ENCODE measurements around the gene SPTBN1. TPM values are rescaled to one million over a fixed set of nuclear protein-coding genes. Genes with fewer than 3 reads are reported as not detected.

SPTBN1 gene
- total and polyA plus RNA-seq, 2 of the 4 experiments (the other 2 are of a cell fraction) = 49.1 to 241 TPM

DNA sequence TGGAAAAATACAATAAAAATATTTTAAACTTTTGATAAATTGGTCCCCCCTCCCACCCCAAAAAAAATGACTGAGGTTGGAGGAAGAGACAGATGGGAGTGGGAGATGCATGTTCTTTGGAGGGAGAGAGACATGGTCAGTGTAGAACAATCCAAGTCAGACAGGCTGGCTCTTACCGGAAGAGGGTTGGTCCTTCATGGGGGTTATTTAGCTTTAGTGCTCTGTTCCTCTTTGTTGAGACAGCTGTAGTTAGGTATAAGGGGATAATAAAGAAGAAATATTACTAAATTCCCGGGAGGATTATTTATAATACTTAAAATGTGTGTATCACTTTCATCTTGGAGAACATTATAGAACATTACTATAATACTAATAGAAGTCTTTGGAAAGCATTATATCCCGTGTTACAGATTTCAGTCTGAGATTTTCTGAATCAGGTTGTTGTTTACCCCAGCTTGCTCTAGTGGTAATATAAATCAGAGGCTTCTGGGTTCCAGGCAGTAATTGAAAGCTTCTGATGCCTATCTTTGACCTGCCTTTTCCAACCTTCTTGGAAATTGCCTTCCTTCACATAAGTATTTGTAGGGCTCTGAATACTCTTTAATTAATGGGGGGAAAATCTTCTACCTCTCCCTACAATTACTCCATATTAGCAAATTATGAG is 87.7 kb downstream of the SPTBN1 start:
- ATAC-seq (ENCODE audit: low read depth) = no peak
- no peak overlapping the region for H3K23ac ChIP-seq (ENCODE audit: low read depth, low read length)
- H2BK5ac ChIP-seq (ENCODE audit: low read depth, low read length, poor library complexity, severe bottlenecking) = no peak overlapping the region
- H4K8ac ChIP-seq (ENCODE audit: low read depth in 2 of 2, low read length in 2 of 2) = no peak overlapping the region
- H3K4me1 ChIP-seq (ENCODE audit: control insufficient read depth, insufficient read depth, low read length) = peaks cover 5% of the 10 kb centered on the region
- dilution Hi-C loops (cut with HindIII; ENCODE audit: low sequenced_read_pairs, unreplicated experiment) (no loop called here), intact Hi-C loops (cut with micrococcal nuclease) (no loop called here), in situ Hi-C loops (cut with MboI; ENCODE audit: low sequenced_read_pairs) (no loop called here)
- H3K4me2 ChIP-seq (ENCODE audit: low read depth, low read length) = no peak overlapping the region
- no peak overlapping the region for H4K5ac ChIP-seq (ENCODE audit: low read depth, low read length)
- H2BK15ac ChIP-seq (ENCODE audit: low read depth, low read length) = no peak overlapping the region
- no peak for DNase-seq
- no peaks in the 10 kb centered on the region for H3K27me3 ChIP-seq (ENCODE audit: control insufficient read depth, insufficient read depth, low read length)
- no peaks in the 10 kb centered on the region for H3K9me3 ChIP-seq (ENCODE audit: control insufficient read depth, insufficient read depth, low read length)
- H3K36me3 ChIP-seq (ENCODE audit: control insufficient read depth, insufficient read depth, low read length) = no peaks in the 10 kb centered on the region
- POLR2A ChIA-PET (ENCODE audit: unreplicated experiment) = no interaction called here
- H3K4me3 ChIP-seq (ENCODE audit: insufficient read depth, low read depth, low read length) = no peak overlapping the region
- no peak overlapping the region for H3K9ac ChIP-seq (ENCODE audit: low read depth, low read length)
- TF ChIP-seq CEBPB (IDR thresholded peaks at IDR 0.05; ENCODE audit: low read depth, low read length) (no peak), FOS (IDR thresholded peaks at IDR 0.05; ENCODE audit: low read depth, low read length) (no peak), CHD1 (IDR thresholded peaks at IDR 0.05; ENCODE audit: low read depth, low read length) (no peak), MAFK (IDR thresholded peaks at IDR 0.05; ENCODE audit: low read depth, low read length) (no peak), RFX5 (IDR thresholded peaks at IDR 0.05; ENCODE audit: low read depth, low read length) (no peak), USF2 (IDR thresholded peaks at IDR 0.05; ENCODE audit: low read depth, low read length) (no peak), SMC3 (IDR thresholded peaks at IDR 0.05; ENCODE audit: low read depth, low read length) (no peak), POLR2A (IDR thresholded peaks at IDR 0.05; ENCODE audit: low read depth, low read length) (no peak), BHLHE40 (IDR thresholded peaks at IDR 0.05; ENCODE audit: low read depth, low read length) (no peak), RAD21 (IDR thresholded peaks at IDR 0.05; ENCODE audit: low read length) (no peak), NFE2L2 (IDR thresholded peaks at IDR 0.05; ENCODE audit: low read depth, low read length) (no peak), ELK1 (IDR thresholded peaks at IDR 0.05; ENCODE audit: borderline replicate concordance, low read depth, low read length) (no peak), MAZ (IDR thresholded peaks at IDR 0.05; ENCODE audit: borderline replicate concordance, low read depth, low read length) (no peak), RCOR1 (IDR thresholded peaks at IDR 0.05; ENCODE audit: insufficient replicate concordance, low read length) (no peak), MXI1 (IDR thresholded peaks at IDR 0.05; ENCODE audit: borderline replicate concordance, low read depth, low read length) (no peak)
- TF ChIP-seq, protein P1, sequence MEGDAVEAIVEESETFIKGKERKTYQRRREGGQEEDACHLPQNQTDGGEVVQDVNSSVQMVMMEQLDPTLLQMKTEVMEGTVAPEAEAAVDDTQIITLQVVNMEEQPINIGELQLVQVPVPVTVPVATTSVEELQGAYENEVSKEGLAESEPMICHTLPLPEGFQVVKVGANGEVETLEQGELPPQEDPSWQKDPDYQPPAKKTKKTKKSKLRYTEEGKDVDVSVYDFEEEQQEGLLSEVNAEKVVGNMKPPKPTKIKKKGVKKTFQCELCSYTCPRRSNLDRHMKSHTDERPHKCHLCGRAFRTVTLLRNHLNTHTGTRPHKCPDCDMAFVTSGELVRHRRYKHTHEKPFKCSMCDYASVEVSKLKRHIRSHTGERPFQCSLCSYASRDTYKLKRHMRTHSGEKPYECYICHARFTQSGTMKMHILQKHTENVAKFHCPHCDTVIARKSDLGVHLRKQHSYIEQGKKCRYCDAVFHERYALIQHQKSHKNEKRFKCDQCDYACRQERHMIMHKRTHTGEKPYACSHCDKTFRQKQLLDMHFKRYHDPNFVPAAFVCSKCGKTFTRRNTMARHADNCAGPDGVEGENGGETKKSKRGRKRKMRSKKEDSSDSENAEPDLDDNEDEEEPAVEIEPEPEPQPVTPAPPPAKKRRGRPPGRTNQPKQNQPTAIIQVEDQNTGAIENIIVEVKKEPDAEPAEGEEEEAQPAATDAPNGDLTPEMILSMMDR (conservative IDR thresholded peaks at IDR 0.05; ENCODE audit: low read depth, low read length) = no peak
- H3K79me1 ChIP-seq (ENCODE audit: low read depth in 1 of 2, low read length in 2 of 2) = peaks cover 45 to 75% of the 10 kb centered on the region in 2 experiments
- H3K9me1 ChIP-seq (ENCODE audit: insufficient read depth, low read length) = peaks cover 18% of the 10 kb centered on the region
- no CpG with 5 or more reads among the region's 3 CpGs for WGBS, 2 experiments (ENCODE audit: extremely low coverage in 2 of 2, insufficient read length in 1 of 2)
- no peak overlapping the region for H2BK20ac ChIP-seq (ENCODE audit: low read depth, low read length)
- H2AK5ac ChIP-seq (ENCODE audit: low read depth, low read length) = no peak overlapping the region
- H3K18ac ChIP-seq (ENCODE audit: low read depth, low read length) = no peak overlapping the region
- no peak overlapping the region for H3K56ac ChIP-seq (ENCODE audit: extremely low read depth, insufficient read depth, low read length)
- H4K20me1 ChIP-seq (ENCODE audit: insufficient read depth, low read length) = peaks cover 33% of the 10 kb centered on the region; the same call in 1 of the 2 replicates
- no peak overlapping the region for H2AFZ ChIP-seq (replicated peaks; ENCODE audit: low read length, poor library complexity)
- CTCF ChIA-PET = no interaction called here
- H4K91ac ChIP-seq (ENCODE audit: insufficient read depth, low read depth, low read length) = no peak overlapping the region
- H2AK9ac ChIP-seq (replicated peaks; ENCODE audit: low read depth, low read length, poor library complexity) = no peak overlapping the region
- no TSS peak for BruUV-seq (replicated peaks)
- no peak overlapping the region for H3K4ac ChIP-seq (ENCODE audit: low read depth, low read length)
- H2BK120ac ChIP-seq (ENCODE audit: low read depth, low read length) = no peak overlapping the region
- H3K27ac ChIP-seq (ENCODE audit: insufficient read depth, low read length) = no peak overlapping the region
- no peak overlapping the region for H3K14ac ChIP-seq (replicated peaks; ENCODE audit: low read depth, low read length)

Measured in IMR-90 (cell line).